Measurements from ENCODE around the gene TOMM5.

- TF ChIP-seq CTCF (IDR thresholded peaks at IDR 0.05; ENCODE audit: insufficient read depth, low read length) (no peak), POLR2AphosphoS5 (IDR thresholded peaks at IDR 0.05; ENCODE audit: low read depth) (no peak), REST (IDR thresholded peaks at IDR 0.05; ENCODE audit: insufficient replicate concordance, low read depth) (no peak), SPI1 (IDR thresholded peaks at IDR 0.05; ENCODE audit: borderline replicate concordance, low read depth) (no peak), GABPA (IDR thresholded peaks at IDR 0.05; ENCODE audit: low read depth) (no peak)
Observed at GRCh38 chr9:37543468-37543867, 48.9 kb downstream of the TOMM5 start.
